ENCODE data around the gene TTC28.
"Not testable (repeated sequence)": the region's sequence is repeated elsewhere in the genome, so short reads cannot be mapped to it uniquely, and the experiment has no call there.

TTC28 gene

GRCh38 chr22:28467055-28467454 is 212.6 kb downstream of the TTC28 start:
- H3K4me1 ChIP-seq (ENCODE audit: control insufficient read depth, insufficient read depth, low read length); H3K36me3 ChIP-seq (ENCODE audit: control insufficient read depth, insufficient read depth, low read length); H3K27me3 ChIP-seq (ENCODE audit: control insufficient read depth, insufficient read depth, low read length); H3K9ac ChIP-seq (ENCODE audit: low read depth, low read length); H3K9me3 ChIP-seq (ENCODE audit: control insufficient read depth, insufficient read depth, low read length); H3K4me3 ChIP-seq (ENCODE audit: low read depth, low read length): not testable (repeated sequence)

- peaks cover 3% of the 10 kb centered on the region for H3K27me3 ChIP-seq (ENCODE audit: control insufficient read depth, insufficient read depth, low read length)
- H3K4me3 ChIP-seq (ENCODE audit: low read depth, low read length): no peak overlapping the region
- H3K9me3 ChIP-seq (ENCODE audit: control insufficient read depth, insufficient read depth, low read length): no peaks in the 10 kb centered on the region
- peaks cover 3% of the 10 kb centered on the region for H3K4me1 ChIP-seq (ENCODE audit: control insufficient read depth, insufficient read depth, low read length)
- H3K36me3 ChIP-seq (ENCODE audit: control insufficient read depth, insufficient read depth, low read length): no peaks in the 10 kb centered on the region
- no peak overlapping the region for H3K9ac ChIP-seq (ENCODE audit: low read depth, low read length)
Observed at GRCh38 chr22:28466399-28466798, 213.2 kb downstream of the TTC28 start.

- no peaks in the 10 kb centered on the region for H3K36me3 ChIP-seq (ENCODE audit: control insufficient read depth, insufficient read depth, low read length)
- H3K9ac ChIP-seq (ENCODE audit: low read depth, low read length): no peak overlapping the region
- peaks cover 3% of the 10 kb centered on the region for H3K4me1 ChIP-seq (ENCODE audit: control insufficient read depth, insufficient read depth, low read length)
- peaks cover 3% of the 10 kb centered on the region for H3K27me3 ChIP-seq (ENCODE audit: control insufficient read depth, insufficient read depth, low read length)
- no peak overlapping the region for H3K4me3 ChIP-seq (ENCODE audit: low read depth, low read length)
- H3K9me3 ChIP-seq (ENCODE audit: control insufficient read depth, insufficient read depth, low read length): no peaks in the 10 kb centered on the region
Observed at GRCh38 chr22:28465841-28466240, 213.8 kb downstream of the TTC28 start.

GRCh38 chr22:28464127-28464526 is 215.5 kb downstream of the TTC28 start:
- H3K4me3 ChIP-seq (ENCODE audit: low read depth, low read length): no peak overlapping the region
- H3K9ac ChIP-seq (ENCODE audit: low read depth, low read length): no peak overlapping the region
- H3K27me3 ChIP-seq (ENCODE audit: control insufficient read depth, insufficient read depth, low read length): no peaks in the 10 kb centered on the region
- H3K9me3 ChIP-seq (ENCODE audit: control insufficient read depth, insufficient read depth, low read length): no peaks in the 10 kb centered on the region
- H3K4me1 ChIP-seq (ENCODE audit: control insufficient read depth, insufficient read depth, low read length): peaks cover 3% of the 10 kb centered on the region
- no peaks in the 10 kb centered on the region for H3K36me3 ChIP-seq (ENCODE audit: control insufficient read depth, insufficient read depth, low read length)

GRCh38 chr22:28463408-28463807 is 216.2 kb downstream of the TTC28 start:
- not testable (repeated sequence) for H3K9me3 ChIP-seq (ENCODE audit: control insufficient read depth, insufficient read depth, low read length); H3K36me3 ChIP-seq (ENCODE audit: control insufficient read depth, insufficient read depth, low read length); H3K4me1 ChIP-seq (ENCODE audit: control insufficient read depth, insufficient read depth, low read length); H3K27me3 ChIP-seq (ENCODE audit: control insufficient read depth, insufficient read depth, low read length); H3K4me3 ChIP-seq (ENCODE audit: low read depth, low read length); H3K9ac ChIP-seq (ENCODE audit: low read depth, low read length)

GRCh38 chr22:28462901-28463300 is 216.7 kb downstream of the TTC28 start:
- Histone ChIP-seq H3K9ac (ENCODE audit: low read depth, low read length) (no peak overlapping the region), H3K9me3 (ENCODE audit: control insufficient read depth, insufficient read depth, low read length) (no peaks in the 10 kb centered on the region), H3K36me3 (ENCODE audit: control insufficient read depth, insufficient read depth, low read length) (no peaks in the 10 kb centered on the region), H3K4me3 (ENCODE audit: low read depth, low read length) (no peak overlapping the region), H3K27me3 (ENCODE audit: control insufficient read depth, insufficient read depth, low read length) (no peaks in the 10 kb centered on the region), H3K4me1 (ENCODE audit: control insufficient read depth, insufficient read depth, low read length) (peaks cover 3% of the 10 kb centered on the region)

GRCh38 chr22:28462041-28462440 is 217.6 kb downstream of the TTC28 start:
- no peaks in the 10 kb centered on the region for H3K9me3 ChIP-seq (ENCODE audit: control insufficient read depth, insufficient read depth, low read length)
- H3K4me3 ChIP-seq (ENCODE audit: low read depth, low read length): no peak overlapping the region
- H3K9ac ChIP-seq (ENCODE audit: low read depth, low read length): no peak overlapping the region
- no peaks in the 10 kb centered on the region for H3K36me3 ChIP-seq (ENCODE audit: control insufficient read depth, insufficient read depth, low read length)
- no peaks in the 10 kb centered on the region for H3K27me3 ChIP-seq (ENCODE audit: control insufficient read depth, insufficient read depth, low read length)
- H3K4me1 ChIP-seq (ENCODE audit: control insufficient read depth, insufficient read depth, low read length): peaks cover 3% of the 10 kb centered on the region

GRCh38 chr22:28454431-28455064 is 225.1 kb downstream of the TTC28 start:
- Histone ChIP-seq H3K27me3 (ENCODE audit: control insufficient read depth, insufficient read depth, low read length) (no peaks in the 10 kb centered on the region), H3K36me3 (ENCODE audit: control insufficient read depth, insufficient read depth, low read length) (no peaks in the 10 kb centered on the region), H3K4me1 (ENCODE audit: control insufficient read depth, insufficient read depth, low read length) (no peaks in the 10 kb centered on the region), H3K9me3 (ENCODE audit: control insufficient read depth, insufficient read depth, low read length) (no peaks in the 10 kb centered on the region), H3K9ac (ENCODE audit: low read depth, low read length) (no peak overlapping the region), H3K4me3 (ENCODE audit: low read depth, low read length) (no peak overlapping the region)

GRCh38 chr22:28450109-28450508 is 229.5 kb downstream of the TTC28 start:
- Histone ChIP-seq H3K4me1 (ENCODE audit: control insufficient read depth, insufficient read depth, low read length) (no peaks in the 10 kb centered on the region), H3K9me3 (ENCODE audit: control insufficient read depth, insufficient read depth, low read length) (no peaks in the 10 kb centered on the region), H3K9ac (ENCODE audit: low read depth, low read length) (no peak overlapping the region), H3K4me3 (ENCODE audit: low read depth, low read length) (no peak overlapping the region), H3K27me3 (ENCODE audit: control insufficient read depth, insufficient read depth, low read length) (no peaks in the 10 kb centered on the region), H3K36me3 (ENCODE audit: control insufficient read depth, insufficient read depth, low read length) (no peaks in the 10 kb centered on the region)

- H3K9ac ChIP-seq (ENCODE audit: low read depth, low read length): no peak overlapping the region
- H3K9me3 ChIP-seq (ENCODE audit: control insufficient read depth, insufficient read depth, low read length): no peaks in the 10 kb centered on the region
- H3K27me3 ChIP-seq (ENCODE audit: control insufficient read depth, insufficient read depth, low read length): no peaks in the 10 kb centered on the region
- no peak overlapping the region for H3K4me3 ChIP-seq (ENCODE audit: low read depth, low read length)
- no peaks in the 10 kb centered on the region for H3K4me1 ChIP-seq (ENCODE audit: control insufficient read depth, insufficient read depth, low read length)
- H3K36me3 ChIP-seq (ENCODE audit: control insufficient read depth, insufficient read depth, low read length): no peaks in the 10 kb centered on the region
Observed at GRCh38 chr22:28449041-28449440, 230.6 kb downstream of the TTC28 start.

GRCh38 chr22:28448625-28449024 is 231.0 kb downstream of the TTC28 start:
- Histone ChIP-seq H3K4me3 (ENCODE audit: low read depth, low read length) (no peak overlapping the region), H3K36me3 (ENCODE audit: control insufficient read depth, insufficient read depth, low read length) (no peaks in the 10 kb centered on the region), H3K9me3 (ENCODE audit: control insufficient read depth, insufficient read depth, low read length) (no peaks in the 10 kb centered on the region), H3K9ac (ENCODE audit: low read depth, low read length) (no peak overlapping the region), H3K4me1 (ENCODE audit: control insufficient read depth, insufficient read depth, low read length) (no peaks in the 10 kb centered on the region), H3K27me3 (ENCODE audit: control insufficient read depth, insufficient read depth, low read length) (no peaks in the 10 kb centered on the region)

GRCh38 chr22:28444659-28445058 is 235.0 kb downstream of the TTC28 start:
- no peak overlapping the region for H3K4me3 ChIP-seq (ENCODE audit: low read depth, low read length)
- H3K36me3 ChIP-seq (ENCODE audit: control insufficient read depth, insufficient read depth, low read length): no peaks in the 10 kb centered on the region
- H3K9ac ChIP-seq (ENCODE audit: low read depth, low read length): no peak overlapping the region
- no peaks in the 10 kb centered on the region for H3K9me3 ChIP-seq (ENCODE audit: control insufficient read depth, insufficient read depth, low read length)
- H3K27me3 ChIP-seq (ENCODE audit: control insufficient read depth, insufficient read depth, low read length): no peaks in the 10 kb centered on the region
- H3K4me1 ChIP-seq (ENCODE audit: control insufficient read depth, insufficient read depth, low read length): peaks cover 3% of the 10 kb centered on the region
